Right lobe of liver (tissue), 6 donors: Measurements from ENCODE around the gene OR13J1. TPM values are rescaled to one million over a fixed set of nuclear protein-coding genes. Genes with fewer than 3 reads are reported as not detected.

ENCODE experiments used
- ATAC-seq, 4 donors: fragments of 200-7000 bp; cut with Tn5 transposase; one replicate each; pipeline ENCODE4 v1.9.1; 2020; ENCODE audit warnings: mild to moderate bottlenecking in 4 of 4, moderate library complexity in 4 of 4
- DNase-seq, 3 donors: peaks; one replicate each; pipeline ENCODE4 v3.0.0-alpha.2; 2020
- H3K27ac ChIP-seq, 3 donors: fragments of 200-600 bp; one replicate each; pipeline ENCODE4 v1.8.0; 2022
- H3K27me3 ChIP-seq, 2 donors: fragments of 200-600 bp; one replicate each; pipeline ENCODE4 v1.8.0; 2022
- H3K36me3 ChIP-seq, 4 donors: fragments of 200-600 bp; sonication (generic) in 1 of 4; one replicate each; pipeline versions ENCODE4 v1.5.1 to v1.8.0; 2017 to 2022; ENCODE audit warnings: control low read depth in 1 of 4
- H3K4me1 ChIP-seq, 4 donors: fragments of 200-600 bp; sonication (generic) in 1 of 4; one replicate each; pipeline versions ENCODE4 v1.5.1 to v1.8.0; 2017 to 2022; ENCODE audit warnings: control low read depth in 1 of 4
- H3K4me3 ChIP-seq, 3 donors: fragments of 200-600 bp; one replicate each; pipeline ENCODE4 v1.8.0; 2022
- H3K9me3 ChIP-seq, 4 donors: fragments of 200-600 bp; sonication (generic) in 1 of 4; one replicate each; pipeline versions ENCODE4 v1.5.1 to v1.8.0; 2017 to 2022; ENCODE audit warnings: control low read depth in 1 of 4
- CTCF ChIP-seq, 4 donors: fragments of 200-600 bp in 3 of 4; fragments of 450-650 bp in 1 of 4; IDR thresholded peaks; one replicate each; pipeline versions ENCODE4 v1.5.1 to v1.8.0; 2016 to 2022; ENCODE audit warnings: antibody characterized with exemption in 4 of 4, mild to moderate bottlenecking in 2 of 4
- POLR2A ChIP-seq: fragments of 450-650 bp; IDR thresholded peaks from one replicate; pipeline ENCODE4 v1.6.1; 2017; ENCODE audit warnings: antibody characterized with exemption, mild to moderate bottlenecking
- WGBS: methylation state at CpG from one replicate; pipeline ENCODE4 v1.1.6; 2018; ENCODE audit warnings: low coverage, low lambda C conversion rate; ENCODE audit not compliant: insufficient coverage; ENCODE audit errors: missing lambda C conversion rate; 5-methylcytosine and 5-hydroxymethylcytosine counted together
- intact Hi-C, 2 donors: fragments of 100-400 bp; cut with DNase I; formaldehyde crosslinking; loops; one replicate each; pipeline versions ENCODE4 v1.11.2 to v1.14.1; 2022
- total RNA-seq, 6 experiments: library from RNA; depleted of rRNA in 2 of 6; stranded (reverse); fragments of >200 nt in 2 of 6; fragmentation: NEBNext Ultra II Directional in 3 of 6; extraction: Animal tissue kit (Norgen Biotek cat#: 25700) in 3 of 6; gene quantifications; one replicate each; pipeline versions ENCODE4 v1.1.0 to v1.2.4, GENCODE V29; 2016 to 2023
- donor health status: DM: no; HTN: yes; CAD: no.
- donor health status: DM: no; HTN: no; CAD: no.
- donor health status: DM: no; HTN: no; CAD: no.
- donor health status: DM: no; HTN: yes; CAD: no.
- donor health status: DM: no; HTN: yes; CAD: no.

OR13J1 gene
- total RNA-seq, 6 experiments from 2014 or later: not detected

GRCh38 chr9:35907711-35908503, 37.7 kb upstream of the OR13J1 start:
- ATAC-seq (peak; percentile 12 to 63 (median 35)), DNase-seq (peak in 1 of 3 donors; percentile 63)
- TF ChIP-seq POLR2A (no peak), CTCF (IDR thresholded peaks at IDR 0.05) (no peak)
- intact Hi-C loops: loop anchor here in 1 of 2 donors (5.0 kb wide), 1 partner anchor 34 kb away; no protein-coding TSS in a partner anchor
- H3K27me3 ChIP-seq: no peaks in the 10 kb centered on the region
- peaks cover 0 to 55% (median 18%) of the 10 kb centered on the region in 4 donors for H3K4me1 ChIP-seq
- no peak overlapping the region for H3K4me3 ChIP-seq
- H3K27ac ChIP-seq: peak overlapping the region; percentile 53 to 69 (median 62)
- no peaks in the 10 kb centered on the region for H3K9me3 ChIP-seq
- WGBS: 27% methylated on average over 9 of the region's 13 CpGs
- H3K36me3 ChIP-seq: no peaks in the 10 kb centered on the region

GRCh38 chr9:35906923-35907699, 36.9 kb upstream of the OR13J1 start:
- intact Hi-C loops: loop anchor here in 1 of 2 donors (5.0 kb wide), 1 partner anchor 35 kb away; no protein-coding TSS in a partner anchor
- no peaks in the 10 kb centered on the region for H3K9me3 ChIP-seq
- ATAC-seq (peak in 2 of 4 donors; percentile 15 to 17), DNase-seq (no peak)
- H3K4me1 ChIP-seq: peaks cover 0 to 52% (median 18%) of the 10 kb centered on the region in 4 donors
- peak overlapping the region; percentile 53 to 69 (median 62) for H3K27ac ChIP-seq
- WGBS: 49% methylated on average over 6 of the region's 14 CpGs
- TF ChIP-seq POLR2A (no peak), CTCF (IDR thresholded peaks at IDR 0.05) (no peak)
- no peaks in the 10 kb centered on the region for H3K36me3 ChIP-seq
- H3K4me3 ChIP-seq: no peak overlapping the region
- no peaks in the 10 kb centered on the region for H3K27me3 ChIP-seq

GRCh38 chr9:35905912-35906679, 35.9 kb upstream of the OR13J1 start, which contains the start of gene HRCT1:
HRCT1 (plus strand) TSS chr9:35906202; CDS start chr9:35906288, 86 bp downstream.
- peak; percentile 72 to 82 (median 78) for ATAC-seq
- peak within 1 kb of the TSS; percentile 66 to 69 (median 67) for H3K27ac ChIP-seq
- WGBS: 57% methylated on average over 7 of the region's 30 CpGs
- H3K36me3 ChIP-seq: no peaks in the 10 kb centered on the region
- intact Hi-C loops: loop anchor here in 1 of 2 donors (5.0 kb wide), 1 partner anchor 36 kb away; no protein-coding TSS in a partner anchor
- TF ChIP-seq POLR2A (peak; percentile 43), CTCF (IDR thresholded peaks at IDR 0.05) (no peak)
- H3K4me1 ChIP-seq: peaks cover 0 to 47% (median 18%) of the 10 kb centered on the region in 4 donors
- H3K4me3 ChIP-seq: peak within 1 kb of the TSS in 1 of 3 donors; percentile 26
- peak; percentile 93 to 96 (median 95) for DNase-seq
- H3K27me3 ChIP-seq: no peaks in the 10 kb centered on the region
- H3K9me3 ChIP-seq: no peaks in the 10 kb centered on the region
